Calu3 (cell line): ENCODE results near the gene TASP1. TPM values are rescaled to one million over a fixed set of nuclear protein-coding genes. Genes with fewer than 3 reads are reported as not detected.

ENCODE experiments used
- Bru-seq: library from RNA; stranded (reverse); fragments of 400-500 nt; gene quantifications from one replicate; lab custom pipeline; 2021; lab: Mats Ljungman, UMichigan
- BruChase-seq, 2 experiments: library from RNA; stranded (reverse); fragments of 400-500 nt; gene quantifications; one replicate each; lab custom pipeline; 2021; lab: Mats Ljungman, UMichigan
- BruUV-seq: library from RNA; stranded (reverse); fragments of 400-500 nt; replicated peaks from 2 replicates; lab custom pipeline; 2021; lab: Mats Ljungman, UMichigan
- CTCF ChIA-PET: fragments of 300-600 bp; sonication (Branson Sonifier 250); formaldehyde crosslinking; loops from one replicate; lab custom pipeline; 2022; ENCODE audit warnings: antibody characterized with exemption; lab: Charles Lee
- DNase-seq: peaks from one replicate; pipeline ENCODE4 v3.0.0; 2022
- H3K27ac Mint-ChIP-seq: one replicate; pipeline ENCODE4 v1.8.0; 2022; ENCODE audit warnings: mixed read lengths; ENCODE audit not compliant: unreplicated experiment
- H3K27me3 Mint-ChIP-seq: one replicate; pipeline ENCODE4 v1.8.0; 2022; ENCODE audit warnings: mixed read lengths; ENCODE audit not compliant: unreplicated experiment
- H3K36me3 Mint-ChIP-seq: one replicate; pipeline ENCODE4 v1.8.0; 2022; ENCODE audit warnings: mild to moderate bottlenecking, moderate library complexity, mixed read lengths; ENCODE audit not compliant: insufficient read depth, unreplicated experiment
- H3K4me1 Mint-ChIP-seq: one replicate; pipeline ENCODE4 v1.8.0; 2022; ENCODE audit warnings: mild to moderate bottlenecking, low read depth, mixed read lengths; ENCODE audit not compliant: unreplicated experiment
- H3K4me3 Mint-ChIP-seq: one replicate; pipeline ENCODE4 v1.8.0; 2022; ENCODE audit warnings: mild to moderate bottlenecking, low read depth, moderate library complexity, mixed read lengths; ENCODE audit not compliant: unreplicated experiment
- H3K9me3 Mint-ChIP-seq: one replicate; pipeline ENCODE4 v1.8.0; 2022; ENCODE audit warnings: low read depth, mixed read lengths; ENCODE audit not compliant: unreplicated experiment
- intact Hi-C: fragments of 100-400 bp; cut with micrococcal nuclease; formaldehyde crosslinking; loops from one replicate; pipeline ENCODE4 v1.10.0; 2022; ENCODE audit not compliant: unreplicated experiment
- long read RNA-seq: library from polyadenylated mRNA; stranded (forward); transcript quantifications from one replicate; pipeline ENCODE4 v2.0.0, GENCODE V29; 2022
- total RNA-seq: library from RNA; stranded (reverse); gene quantifications from 2 replicates; pipeline ENCODE4 v1.2.3, GENCODE V29; 2022
- TF ChIP-seq, protein P1 (sequence below): fragments of 200-600 bp; IDR thresholded peaks from one replicate; pipeline ENCODE4 v1.8.0; 2022; ENCODE audit warnings: antibody characterized with exemption; ENCODE audit not compliant: unreplicated experiment

Gene TASP1, protein sequence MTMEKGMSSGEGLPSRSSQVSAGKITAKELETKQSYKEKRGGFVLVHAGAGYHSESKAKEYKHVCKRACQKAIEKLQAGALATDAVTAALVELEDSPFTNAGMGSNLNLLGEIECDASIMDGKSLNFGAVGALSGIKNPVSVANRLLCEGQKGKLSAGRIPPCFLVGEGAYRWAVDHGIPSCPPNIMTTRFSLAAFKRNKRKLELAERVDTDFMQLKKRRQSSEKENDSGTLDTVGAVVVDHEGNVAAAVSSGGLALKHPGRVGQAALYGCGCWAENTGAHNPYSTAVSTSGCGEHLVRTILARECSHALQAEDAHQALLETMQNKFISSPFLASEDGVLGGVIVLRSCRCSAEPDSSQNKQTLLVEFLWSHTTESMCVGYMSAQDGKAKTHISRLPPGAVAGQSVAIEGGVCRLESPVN
- 16.5 and 20.0 TPM in 2 replicates for total RNA-seq
- Bru-seq, nascent RNA, result percentile 80 among the genes with signal in this experiment
- BruChase-seq, experiment 1, labeled RNA remaining after a 6-hour chase, result percentile 59 among the genes with signal in this experiment
- percentile 61 among the genes with signal in this experiment for BruChase-seq, experiment 2, labeled RNA remaining after a 2-hour chase
- long read RNA-seq, transcript TASP1-201 (14 exons, 2,352 nt), result major isoform, 6 of 26 reads
- long read RNA-seq, partial matches to known transcripts, result 5 of 26 reads
- long read RNA-seq, other reads (novel, unspliced or antisense), result 15 of 26 reads

- BruUV-seq, result no TSS peak
Observed at GRCh38 chr20:13638496-13639149, at the start of gene TASP1. Gene TASP1, minus strand, starts transcription at chr20:13638932. Its CDS starts 8,854 bp downstream, at chr20:13630078.

DNA sequence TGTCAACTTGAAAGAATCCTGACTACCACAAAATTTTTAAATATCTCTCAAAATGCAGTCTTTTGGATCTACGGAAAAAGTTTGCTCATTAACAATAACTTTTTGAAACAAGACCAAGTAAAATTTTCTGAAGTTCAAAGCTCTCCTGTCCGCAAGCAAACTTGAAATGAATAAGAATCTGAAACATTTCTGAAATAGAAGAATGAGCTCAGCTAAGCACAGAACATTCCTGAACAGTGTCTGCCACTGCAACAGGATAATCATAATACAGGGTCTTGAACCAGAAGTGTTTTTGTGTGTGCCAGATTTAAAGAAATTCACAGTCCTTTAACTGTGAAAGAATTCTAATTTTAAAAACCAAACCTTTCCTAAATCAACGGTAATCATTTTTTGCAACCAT, 49.1 kb upstream of the TASP1 start:
- H3K9me3 Mint-ChIP-seq, result no peaks in the 10 kb centered on the region
- H3K4me3 Mint-ChIP-seq, result no peak overlapping the region
- CTCF ChIA-PET, result interaction anchor here (0.6 kb wide), 1 partner anchor 43 kb away, joined by 3 read pairs; no protein-coding TSS in a partner anchor
- BruUV-seq, result no TSS peak
- H3K27me3 Mint-ChIP-seq, result no peaks in the 10 kb centered on the region
- intact Hi-C loops, result no loop called here
- no peak overlapping the region for H3K27ac Mint-ChIP-seq
- H3K36me3 Mint-ChIP-seq, result no peaks in the 10 kb centered on the region
- TF ChIP-seq, protein P1, sequence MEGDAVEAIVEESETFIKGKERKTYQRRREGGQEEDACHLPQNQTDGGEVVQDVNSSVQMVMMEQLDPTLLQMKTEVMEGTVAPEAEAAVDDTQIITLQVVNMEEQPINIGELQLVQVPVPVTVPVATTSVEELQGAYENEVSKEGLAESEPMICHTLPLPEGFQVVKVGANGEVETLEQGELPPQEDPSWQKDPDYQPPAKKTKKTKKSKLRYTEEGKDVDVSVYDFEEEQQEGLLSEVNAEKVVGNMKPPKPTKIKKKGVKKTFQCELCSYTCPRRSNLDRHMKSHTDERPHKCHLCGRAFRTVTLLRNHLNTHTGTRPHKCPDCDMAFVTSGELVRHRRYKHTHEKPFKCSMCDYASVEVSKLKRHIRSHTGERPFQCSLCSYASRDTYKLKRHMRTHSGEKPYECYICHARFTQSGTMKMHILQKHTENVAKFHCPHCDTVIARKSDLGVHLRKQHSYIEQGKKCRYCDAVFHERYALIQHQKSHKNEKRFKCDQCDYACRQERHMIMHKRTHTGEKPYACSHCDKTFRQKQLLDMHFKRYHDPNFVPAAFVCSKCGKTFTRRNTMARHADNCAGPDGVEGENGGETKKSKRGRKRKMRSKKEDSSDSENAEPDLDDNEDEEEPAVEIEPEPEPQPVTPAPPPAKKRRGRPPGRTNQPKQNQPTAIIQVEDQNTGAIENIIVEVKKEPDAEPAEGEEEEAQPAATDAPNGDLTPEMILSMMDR, result no peak
- H3K4me1 Mint-ChIP-seq, result no peaks in the 10 kb centered on the region
- no peak for DNase-seq

More at GRCh38 chr20:13638496-13639149, at the start of gene TASP1:
- DNase-seq, result peak; percentile 95
- TF ChIP-seq, protein P1, result no peak
- peaks cover 11% of the 10 kb centered on the region for H3K4me1 Mint-ChIP-seq
- CTCF ChIA-PET, result interaction anchor here (0.7 kb wide), 1 partner anchor 158 kb away, joined by 3 read pairs; no protein-coding TSS in a partner anchor
- peak within 1 kb of the TSS; percentile 78 for H3K4me3 Mint-ChIP-seq
- peak within 1 kb of the TSS; percentile 60 for H3K27ac Mint-ChIP-seq
- intact Hi-C loops, result no loop called here
- H3K27me3 Mint-ChIP-seq, result no peaks in the 10 kb centered on the region
- no peaks in the 10 kb centered on the region for H3K9me3 Mint-ChIP-seq
- peaks cover 22% of the 10 kb centered on the region for H3K36me3 Mint-ChIP-seq

DNA sequence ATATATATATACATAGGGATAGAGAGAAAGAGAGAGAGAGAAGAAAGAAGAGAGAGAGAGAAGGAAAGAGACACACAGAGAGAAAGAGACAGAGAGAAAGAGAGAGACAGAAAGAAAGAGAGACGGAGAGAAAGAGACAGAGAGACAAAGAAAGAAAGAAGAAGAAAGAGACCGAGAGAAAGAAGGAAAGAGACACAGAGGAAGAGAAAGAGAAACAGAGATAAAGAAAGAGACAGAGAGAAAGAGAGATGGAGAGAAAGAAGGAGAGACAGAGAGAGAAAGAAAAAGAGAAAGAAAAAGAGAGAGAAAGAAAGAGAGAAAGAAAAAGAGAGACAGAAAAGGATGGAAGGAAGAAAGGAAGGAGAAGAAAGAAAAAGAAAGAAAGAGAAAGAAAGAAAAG, 46.9 kb upstream of the TASP1 start:
- no TSS peak for BruUV-seq
- Mint-ChIP-seq H3K4me1 (peaks cover 8% of the 10 kb centered on the region), H3K36me3 (no peaks in the 10 kb centered on the region), H3K9me3 (no peaks in the 10 kb centered on the region), H3K27ac (no peak overlapping the region), H3K4me3 (no peak overlapping the region), H3K27me3 (no peaks in the 10 kb centered on the region)
- CTCF ChIA-PET, result no interaction called here
- DNase-seq, result no peak
- intact Hi-C loops, result no loop called here
- TF ChIP-seq, protein P1, result no peak

DNA sequence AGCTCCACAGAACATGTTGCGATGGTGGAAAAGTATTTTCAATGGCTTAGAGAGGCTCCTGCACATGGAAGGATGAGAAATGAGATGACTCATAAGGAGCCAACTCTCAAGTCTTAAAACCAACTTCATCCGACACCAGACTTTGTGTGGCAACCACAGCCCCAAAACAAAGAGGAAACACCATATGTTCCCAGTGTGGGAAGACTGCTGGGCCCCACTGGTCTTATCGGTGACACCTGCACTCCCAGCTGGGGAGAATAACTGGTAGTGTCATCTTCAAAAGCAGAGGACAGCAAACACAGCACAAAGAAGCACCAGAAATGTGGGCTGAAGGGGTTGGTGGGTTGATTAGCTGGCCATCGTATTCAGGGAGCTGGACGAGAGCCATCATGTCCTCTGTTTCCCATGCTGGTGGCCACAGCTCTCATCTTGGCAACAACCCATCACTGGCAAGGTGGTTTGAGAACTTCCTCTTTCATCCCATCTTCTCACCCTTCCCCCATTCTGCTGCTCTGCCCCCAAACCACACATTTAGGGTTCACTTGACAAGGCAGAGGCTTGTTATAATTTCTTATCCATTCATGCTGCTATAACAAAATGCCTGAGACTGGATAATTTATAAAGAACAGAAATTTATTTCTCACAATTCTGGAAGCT, 46.0 kb upstream of the TASP1 start:
- Mint-ChIP-seq H3K4me3 (no peak overlapping the region), H3K27me3 (no peaks in the 10 kb centered on the region), H3K9me3 (no peaks in the 10 kb centered on the region), H3K36me3 (no peaks in the 10 kb centered on the region), H3K4me1 (peaks cover 8% of the 10 kb centered on the region), H3K27ac (no peak overlapping the region)
- CTCF ChIA-PET, result interaction anchor here (0.6 kb wide), 1 partner anchor 90 kb away, joined by 5 read pairs; no protein-coding TSS in a partner anchor
- DNase-seq, result no peak
- TF ChIP-seq, protein P1, result no peak
- intact Hi-C loops, result no loop called here
- no TSS peak for BruUV-seq
